22Rv1 (cell line): ENCODE data around the gene PCYOX1L.

Experiments
- H3K27ac ChIP-seq: fragments of 450-650 bp; 2 replicates; pipeline ENCODE4 v1.5.1; 2017
- ZFX ChIP-seq: fragments of 450-650 bp; IDR thresholded peaks from 2 replicates; pipeline ENCODE4 v1.6.1; 2017; ENCODE audit warnings: antibody characterized with exemption, borderline replicate concordance
- TF ChIP-seq, protein P1 (sequence below): fragments of 450-650 bp; IDR thresholded peaks from 2 replicates; pipeline ENCODE4 v1.5.1; 2017; ENCODE audit warnings: mild to moderate bottlenecking

PCYOX1L gene

DNA sequence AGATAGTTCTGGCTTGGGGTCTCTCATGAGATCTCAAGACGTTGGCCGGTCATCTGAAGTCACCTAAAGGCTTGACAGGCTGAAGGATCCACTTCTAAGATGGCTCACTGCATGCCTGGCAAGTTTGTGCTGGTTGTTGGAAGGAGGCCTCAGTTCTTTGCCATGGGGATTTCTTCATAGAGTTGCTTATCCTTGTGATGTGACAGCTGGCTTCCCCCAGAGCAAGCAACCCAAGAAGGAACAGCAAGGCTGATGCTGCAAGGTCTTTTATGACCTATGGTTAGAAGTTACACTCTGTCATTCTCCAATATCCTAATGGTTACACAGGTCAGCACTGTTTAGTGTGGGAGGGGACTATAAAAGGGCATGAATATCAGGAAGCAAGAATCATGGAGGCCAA lies 33.2 kb upstream of the PCYOX1L start:
- H3K27ac ChIP-seq = no peak overlapping the region
- TF ChIP-seq, protein P1, sequence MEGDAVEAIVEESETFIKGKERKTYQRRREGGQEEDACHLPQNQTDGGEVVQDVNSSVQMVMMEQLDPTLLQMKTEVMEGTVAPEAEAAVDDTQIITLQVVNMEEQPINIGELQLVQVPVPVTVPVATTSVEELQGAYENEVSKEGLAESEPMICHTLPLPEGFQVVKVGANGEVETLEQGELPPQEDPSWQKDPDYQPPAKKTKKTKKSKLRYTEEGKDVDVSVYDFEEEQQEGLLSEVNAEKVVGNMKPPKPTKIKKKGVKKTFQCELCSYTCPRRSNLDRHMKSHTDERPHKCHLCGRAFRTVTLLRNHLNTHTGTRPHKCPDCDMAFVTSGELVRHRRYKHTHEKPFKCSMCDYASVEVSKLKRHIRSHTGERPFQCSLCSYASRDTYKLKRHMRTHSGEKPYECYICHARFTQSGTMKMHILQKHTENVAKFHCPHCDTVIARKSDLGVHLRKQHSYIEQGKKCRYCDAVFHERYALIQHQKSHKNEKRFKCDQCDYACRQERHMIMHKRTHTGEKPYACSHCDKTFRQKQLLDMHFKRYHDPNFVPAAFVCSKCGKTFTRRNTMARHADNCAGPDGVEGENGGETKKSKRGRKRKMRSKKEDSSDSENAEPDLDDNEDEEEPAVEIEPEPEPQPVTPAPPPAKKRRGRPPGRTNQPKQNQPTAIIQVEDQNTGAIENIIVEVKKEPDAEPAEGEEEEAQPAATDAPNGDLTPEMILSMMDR = no peak
- no peak for TF ChIP-seq ZFX

DNA sequence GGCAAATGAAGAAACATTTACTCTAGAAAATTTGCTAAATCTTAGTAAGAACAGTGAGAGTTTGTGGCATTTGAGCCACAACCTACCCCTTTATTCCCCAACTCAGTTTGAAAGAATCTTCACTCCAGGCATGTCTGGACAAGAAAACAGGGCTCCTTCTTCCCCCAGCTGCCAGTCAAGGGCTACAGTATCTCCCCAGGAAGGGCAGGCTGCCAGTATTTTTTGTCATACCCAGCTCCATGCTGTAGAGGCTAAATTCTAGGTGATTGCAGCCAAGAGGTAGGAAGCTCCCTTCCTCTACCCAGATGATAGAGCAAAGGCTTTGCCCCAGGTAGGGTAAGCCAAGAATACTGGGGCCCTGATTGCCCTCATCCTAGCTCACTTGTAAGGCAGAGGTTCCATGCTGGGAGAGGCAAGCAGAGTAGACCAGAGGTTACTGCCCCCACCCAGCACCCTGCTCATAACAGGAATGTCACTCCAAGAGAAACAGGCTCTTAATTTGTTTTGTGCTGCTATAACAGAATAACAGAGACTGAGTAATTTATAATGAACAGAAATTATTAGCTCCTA lies 32.6 kb upstream of the PCYOX1L start:
- H3K27ac ChIP-seq = no peak overlapping the region
- TF ChIP-seq, protein P1 = no peak
- no peak for TF ChIP-seq ZFX

DNA sequence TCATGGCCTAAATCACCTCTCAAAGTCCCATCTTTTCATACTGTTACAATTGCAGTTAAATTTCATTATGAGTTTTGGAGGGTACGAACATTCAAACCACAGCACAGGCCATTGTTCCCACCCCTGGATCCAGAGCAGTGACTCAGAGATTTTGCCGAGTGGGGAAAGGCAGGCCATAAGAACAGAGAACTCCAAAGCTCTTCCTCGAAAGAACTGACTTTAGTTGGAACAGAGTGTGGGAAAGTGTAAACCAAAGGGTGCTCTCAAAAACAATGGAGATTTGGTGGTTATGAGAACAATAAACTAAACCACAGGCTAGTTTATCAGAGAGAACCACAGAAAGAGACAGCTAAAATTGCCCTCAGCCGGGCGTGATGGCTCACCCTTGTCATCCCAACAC lies 32.0 kb upstream of the PCYOX1L start:
- H3K27ac ChIP-seq = no peak overlapping the region
- TF ChIP-seq ZFX = no peak
- TF ChIP-seq, protein P1 = no peak

DNA sequence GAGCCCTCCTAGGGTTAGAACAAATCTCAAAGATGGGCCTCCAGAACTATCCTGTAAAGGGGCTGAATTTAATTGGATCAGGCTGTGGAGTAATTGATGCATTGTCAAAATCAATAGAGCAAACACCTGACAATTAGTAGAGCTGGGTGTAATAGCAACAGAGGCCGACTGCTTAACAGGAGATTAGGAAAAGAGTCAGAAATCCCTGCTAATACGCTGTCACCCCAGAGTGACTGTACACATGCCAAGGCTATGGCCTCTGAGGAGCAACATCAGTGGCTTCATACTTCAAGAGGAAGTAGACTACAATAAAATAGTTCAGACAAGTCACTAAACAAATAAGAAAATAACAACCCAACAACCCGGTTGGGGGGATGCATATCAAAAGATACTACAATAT lies 31.2 kb upstream of the PCYOX1L start:
- H3K27ac ChIP-seq = no peak overlapping the region
- no peak for TF ChIP-seq ZFX
- TF ChIP-seq, protein P1 = no peak

DNA sequence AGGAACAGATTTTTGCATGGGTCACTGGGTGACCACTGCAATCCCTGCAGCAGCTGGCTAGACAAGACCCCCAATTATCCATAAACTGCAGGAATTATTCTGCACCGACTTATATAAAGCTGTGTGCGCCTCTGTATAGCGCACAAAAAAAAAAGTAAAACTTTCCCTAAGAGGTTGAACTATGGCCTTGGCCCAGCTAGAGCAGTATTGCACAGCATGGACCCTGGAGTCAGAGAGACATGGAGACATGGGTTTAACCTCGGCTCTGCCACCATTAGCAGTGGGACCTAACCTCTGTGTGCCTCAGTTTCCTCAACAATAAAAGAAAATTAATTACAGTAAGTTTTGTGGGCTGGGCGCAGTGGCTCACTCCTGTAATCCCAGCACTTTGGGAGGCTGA lies 29.7 kb upstream of the PCYOX1L start:
- no peak overlapping the region for H3K27ac ChIP-seq
- TF ChIP-seq, protein P1 = no peak
- no peak for TF ChIP-seq ZFX

DNA sequence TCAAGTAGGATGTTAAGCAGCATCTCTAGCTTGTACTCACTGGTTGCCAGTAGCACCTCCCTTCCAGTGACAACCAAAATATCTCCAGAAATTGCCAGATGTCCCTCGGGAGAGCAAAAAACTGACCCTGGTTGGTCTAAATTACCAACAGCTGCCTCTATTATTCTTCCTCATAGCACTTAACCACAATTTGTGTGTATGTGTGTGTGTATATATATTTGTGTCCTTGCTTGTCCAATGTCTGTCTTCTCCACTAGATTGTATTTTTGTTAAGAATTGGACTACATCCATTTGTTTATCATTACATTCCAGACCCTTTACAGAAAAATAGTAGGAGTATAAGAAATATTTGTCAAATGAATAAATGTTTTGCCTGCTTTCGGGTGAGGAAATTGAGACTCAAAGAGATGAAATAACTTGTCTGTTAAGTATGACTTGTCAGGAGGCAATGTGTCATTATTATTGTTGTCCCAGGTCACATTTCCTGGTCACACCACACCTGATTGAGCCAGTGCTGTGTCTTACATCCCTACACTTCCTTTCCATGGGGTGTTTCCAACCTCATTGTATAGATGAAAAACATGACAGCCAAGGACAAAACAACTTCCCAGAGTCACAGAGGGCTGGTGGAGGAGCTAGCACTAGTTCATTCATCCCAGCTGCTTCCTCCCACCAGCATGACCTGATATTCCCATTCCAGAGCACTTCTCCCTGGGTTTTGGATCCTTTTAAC lies 24.0 kb upstream of the PCYOX1L start:
- no peak overlapping the region for H3K27ac ChIP-seq
- TF ChIP-seq ZFX = no peak
- TF ChIP-seq, protein P1 = no peak

DNA sequence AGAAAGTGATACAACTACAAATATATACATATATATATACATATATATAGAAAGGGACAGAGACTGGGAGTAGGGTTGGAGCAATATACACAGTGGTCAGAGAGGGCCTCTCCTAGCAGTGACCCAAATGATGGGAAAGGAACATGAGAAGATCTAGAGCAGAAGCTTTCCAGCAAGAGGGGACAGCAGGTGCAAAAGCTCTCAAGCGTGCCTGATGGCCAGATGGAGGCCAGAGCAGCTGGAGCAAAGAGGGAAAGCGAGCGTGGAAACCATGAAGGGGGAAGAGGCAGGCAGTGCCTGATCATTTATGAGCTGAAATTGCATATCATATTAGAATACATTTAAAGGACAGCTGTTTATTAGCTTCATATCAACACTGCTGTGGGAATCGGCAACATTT lies 20.1 kb upstream of the PCYOX1L start:
- TF ChIP-seq, protein P1 = no peak
- TF ChIP-seq ZFX = no peak
- H3K27ac ChIP-seq = no peak overlapping the region
